Measurements from ENCODE around the gene SLC13A5.

The SLC13A5 gene

DNA sequence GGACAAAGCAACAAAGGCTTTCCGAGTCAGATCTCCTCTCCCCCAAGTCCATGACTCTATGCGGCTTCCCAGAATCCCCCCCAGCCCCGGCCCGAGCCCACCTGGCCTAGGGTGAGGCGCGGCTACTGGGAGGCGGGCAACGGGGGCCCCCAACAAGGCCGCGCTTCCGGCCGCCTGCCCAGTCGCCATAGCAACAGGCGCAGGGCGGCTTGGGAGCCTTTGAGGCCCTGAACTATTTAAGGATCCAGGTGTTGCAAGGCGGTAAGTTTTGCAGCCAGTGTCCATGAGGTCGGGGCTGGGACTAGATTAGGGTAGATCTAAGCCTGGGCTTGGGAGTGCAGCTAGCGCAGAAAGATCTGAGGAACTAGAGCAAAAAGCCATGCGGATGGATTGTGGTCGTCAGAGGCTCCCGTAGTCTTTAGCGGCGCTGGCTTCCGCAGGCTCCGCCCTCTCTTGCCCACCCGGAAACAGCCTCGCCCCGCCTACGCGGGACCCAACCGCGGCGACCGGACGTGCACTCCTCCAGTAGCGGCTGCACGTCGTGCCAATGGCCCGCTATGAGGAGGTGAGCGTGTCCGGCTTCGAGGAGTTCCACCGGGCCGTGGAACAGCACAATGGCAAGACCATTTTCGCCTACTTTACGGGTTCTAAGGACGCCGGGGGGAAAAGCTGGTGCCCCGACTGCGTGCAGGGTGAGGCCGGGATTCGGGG, 72.5 kb downstream of the SLC13A5 start, which contains the start of the genes KIAA0753 and TXNDC17:
KIAA0753 (minus strand) TSS at position 176 of the 711 bp plus-strand sequence. CDS start 5,608 bp downstream, outside the sequence.
TXNDC17 (plus strand) TSS at position 525 of the 711 bp plus-strand sequence; CDS start at position 548, 23 bp downstream.
- Histone ChIP-seq H3F3A (ENCODE audit: control insufficient read depth, insufficient read depth) (peaks cover 12% of the 10 kb centered on the region; the same call in 1 of the 2 replicates), H3K36me3 (ENCODE audit: control insufficient read depth, low read length) (peaks cover 47% of the 10 kb centered on the region), H3K4me2 (ENCODE audit: low read length) (peak within 1 kb of the TSS; percentile 91), H3K4me3 (ENCODE audit: low read length) (peak within 1 kb of the TSS; percentile 98), H4K20me1 (ENCODE audit: control insufficient read depth, insufficient read depth, low read depth, low read length) (peaks cover 10% of the 10 kb centered on the region; the same call in 1 of the 2 replicates), H3K27me3 (ENCODE audit: control insufficient read depth, low read length) (no peaks in the 10 kb centered on the region), H3K27ac (ENCODE audit: low read depth, low read length) (peak within 1 kb of the TSS; percentile 77), H3K9me3 (ENCODE audit: control insufficient read depth, insufficient read depth, low read length) (no peaks in the 10 kb centered on the region), H3K4me1 (ENCODE audit: control insufficient read depth, low read length) (peaks cover 30% of the 10 kb centered on the region), H3K9me2 (replicated peaks; ENCODE audit: control insufficient read depth, low read length) (no peaks in the 10 kb centered on the region), H3K79me2 (ENCODE audit: control insufficient read depth, low read length) (peaks cover 76% of the 10 kb centered on the region)
- TF ChIP-seq EZH2phosphoT487 (IDR thresholded peaks at IDR 0.05; ENCODE audit: borderline replicate concordance, low read length) (no peak), CTCF (IDR thresholded peaks at IDR 0.05; ENCODE audit: low read depth, low read length, poor library complexity, severe bottlenecking) (no peak)

GRCh38 chr17:6639586-6640535, 73.3 kb downstream of the SLC13A5 start:
- peaks cover 30% of the 10 kb centered on the region for H3K4me1 ChIP-seq (ENCODE audit: control insufficient read depth, low read length)
- peak overlapping the region; percentile 91 for H3K4me2 ChIP-seq (ENCODE audit: low read length)
- H3K9me2 ChIP-seq (replicated peaks; ENCODE audit: control insufficient read depth, low read length): no peaks in the 10 kb centered on the region
- H3K27ac ChIP-seq (ENCODE audit: low read depth, low read length): peak overlapping the region; percentile 77
- no peaks in the 10 kb centered on the region for H3K27me3 ChIP-seq (ENCODE audit: control insufficient read depth, low read length)
- peaks cover 10% of the 10 kb centered on the region; the same call in 1 of the 2 replicates for H4K20me1 ChIP-seq (ENCODE audit: control insufficient read depth, insufficient read depth, low read depth, low read length)
- no peaks in the 10 kb centered on the region for H3K9me3 ChIP-seq (ENCODE audit: control insufficient read depth, insufficient read depth, low read length)
- TF ChIP-seq EZH2phosphoT487 (IDR thresholded peaks at IDR 0.05; ENCODE audit: borderline replicate concordance, low read length) (no peak), CTCF (IDR thresholded peaks at IDR 0.05; ENCODE audit: low read depth, low read length, poor library complexity, severe bottlenecking) (no peak)
- peaks cover 69% of the 10 kb centered on the region for H3K79me2 ChIP-seq (ENCODE audit: control insufficient read depth, low read length)
- H3K4me3 ChIP-seq (ENCODE audit: low read length): peak overlapping the region; percentile 98
- H3F3A ChIP-seq (ENCODE audit: control insufficient read depth, insufficient read depth): peaks cover 12% of the 10 kb centered on the region; the same call in 1 of the 2 replicates
- H3K36me3 ChIP-seq (ENCODE audit: control insufficient read depth, low read length): peaks cover 41% of the 10 kb centered on the region

- no peak overlapping the region for H3K27ac ChIP-seq (ENCODE audit: low read depth, low read length)
Observed at GRCh38 chr17:6639014-6639585, 74.1 kb downstream of the SLC13A5 start.

More at GRCh38 chr17:6639014-6639585, 74.1 kb downstream of the SLC13A5 start:
- Histone ChIP-seq H3K9me3 (ENCODE audit: control insufficient read depth, insufficient read depth, low read length) (no peaks in the 10 kb centered on the region), H4K20me1 (ENCODE audit: control insufficient read depth, insufficient read depth, low read depth, low read length) (peaks cover 10% of the 10 kb centered on the region; the same call in 1 of the 2 replicates), H3K79me2 (ENCODE audit: control insufficient read depth, low read length) (peaks cover 62% of the 10 kb centered on the region), H3K27me3 (ENCODE audit: control insufficient read depth, low read length) (no peaks in the 10 kb centered on the region), H3K4me3 (ENCODE audit: low read length) (peak overlapping the region; percentile 98), H3K4me1 (ENCODE audit: control insufficient read depth, low read length) (peaks cover 30% of the 10 kb centered on the region), H3K36me3 (ENCODE audit: control insufficient read depth, low read length) (peaks cover 41% of the 10 kb centered on the region), H3F3A (ENCODE audit: control insufficient read depth, insufficient read depth) (peaks cover 12% of the 10 kb centered on the region; the same call in 1 of the 2 replicates), H3K4me2 (ENCODE audit: low read length) (peak overlapping the region; percentile 91), H3K9me2 (replicated peaks; ENCODE audit: control insufficient read depth, low read length) (no peaks in the 10 kb centered on the region)
- TF ChIP-seq EZH2phosphoT487 (IDR thresholded peaks at IDR 0.05; ENCODE audit: borderline replicate concordance, low read length) (no peak), CTCF (IDR thresholded peaks at IDR 0.05; ENCODE audit: low read depth, low read length, poor library complexity, severe bottlenecking) (no peak)
